Suprapubic skin (tissue), 4 donors: ENCODE measurements around the gene RGMA.

Experiments
- CTCF ChIP-seq, 2 donors: fragments of 200-600 bp in 1 of 2; fragments of 450-650 bp in 1 of 2; sonication (generic) in 1 of 2; IDR thresholded peaks; one replicate each; pipeline ENCODE4 v1.5.1; 2016 to 2019; ENCODE audit warnings: antibody characterized with exemption in 2 of 2, mild to moderate bottlenecking in 1 of 2, moderate library complexity in 1 of 2
- EP300 ChIP-seq: sonication (generic); formaldehyde crosslinking; IDR thresholded peaks from one replicate; pipeline ENCODE4 v1.6.1; 2017; ENCODE audit warnings: antibody characterized with exemption
- POLR2AphosphoS5 ChIP-seq, 3 donors: sonication (generic); formaldehyde crosslinking; IDR thresholded peaks; one replicate each; pipeline ENCODE4 v1.6.1; 2017; ENCODE audit warnings: antibody characterized with exemption in 3 of 3

- TF ChIP-seq CTCF (IDR thresholded peaks at IDR 0.05), result no peak
- no peak for TF ChIP-seq EP300
- no peak for TF ChIP-seq POLR2AphosphoS5 (IDR thresholded peaks at IDR 0.05)
Observed at GRCh38 chr15:93019971-93020370, 69.0 kb downstream of the RGMA start.
